Pancreas (tissue), 10 donors: Measurements from ENCODE around the gene EGFR. TPM values are rescaled to one million over a fixed set of nuclear protein-coding genes. Genes with fewer than 3 reads are reported as not detected.

ENCODE experiments used
- ATAC-seq, 4 donors: fragments of 200-7000 bp; cut with Tn5 transposase; one replicate each; pipeline versions ENCODE4 v1.8.0 to v1.9.1; 2020; ENCODE audit warnings: mild to moderate bottlenecking in 4 of 4, moderate library complexity in 4 of 4
- DNase-seq, 6 donors: peaks; one replicate each; pipeline ENCODE4 v3.0.0-alpha.2; 2020
- FAIRE-seq: peaks from 2 replicates; lab custom pipeline; 2012; peaks lifted over from hg19 to GRCh38; lab: Jason Lieb, UNC
- H3K27ac ChIP-seq, 4 donors: fragments of 200-600 bp; sonication (generic); 1 replicate in 3 of 4; 2 replicates in 1 of 4; pipeline versions ENCODE4 v1.5.0 to v1.8.0; 2020
- H3K27me3 ChIP-seq, 4 donors: fragments of 200-600 bp; one replicate each; pipeline ENCODE4 v1.8.0; 2021
- H3K36me3 ChIP-seq, 3 donors: fragments of 200-600 bp; sonication (generic) in 1 of 3; one replicate each; pipeline versions ENCODE4 v1.5.0 to v1.8.0; 2020 to 2021
- H3K4me1 ChIP-seq, 3 donors: fragments of 200-600 bp; one replicate each; pipeline ENCODE4 v1.8.0; 2021
- H3K4me3 ChIP-seq, 4 donors: fragments of 200-600 bp; sonication (generic) in 2 of 4; one replicate each; pipeline versions ENCODE4 v1.5.0 to v1.8.0; 2020 to 2021
- H3K9me3 ChIP-seq, 4 donors: fragments of 200-600 bp; one replicate each; pipeline ENCODE4 v1.8.0; 2021
- CTCF ChIP-seq, 4 donors: fragments of 200-600 bp; sonication (generic) in 3 of 4; IDR thresholded peaks; one replicate each; pipeline versions ENCODE4 v1.5.0 to v1.8.0; 2021; ENCODE audit warnings: antibody characterized with exemption in 4 of 4
- WGBS, 2 donors: extraction: QIAGEN DNeasy Blood & Tissue Kit; methylation state at CpG; one replicate each; pipeline ENCODE4 v1.1.7; 2013; 5-methylcytosine and 5-hydroxymethylcytosine counted together
- intact Hi-C, 3 donors: fragments of 100-400 bp; cut with DNase I; formaldehyde crosslinking; loops; one replicate each; pipeline versions ENCODE4 v1.11.1 to v1.14.2; 2022
- polyA plus RNA-seq, 2 donors: library from polyadenylated mRNA; stranded (reverse); fragments of 200-250 nt; gene quantifications; one replicate each; pipeline ENCODE4 v1.2.3, GENCODE V29; 2013
- total RNA-seq, 6 donors: library from RNA; stranded (reverse); fragmentation: NEBNext Ultra II Directional in 4 of 6; extraction: Animal tissue kit (Norgen Biotek cat#: 25700) in 4 of 6; gene quantifications; one replicate each; pipeline versions ENCODE4 v1.2.1 to v1.2.4, GENCODE V29; 2021 to 2023
- donor health status: healthy with polysubstance abuse.
- donor health status: DM: no; HTN: no; CAD: no; lungs with moderate emphysema.
- donor health status: DM: no; HTN: no; CAD: no.
- donor health status: control.
- donor health status: control.
- donor health status: Bipolar disorder and iron deficiency.
- donor health status: DM: yes; HTN: yes; CAD: no.
- donor health status: DM: no; HTN: no; CAD: no.
- donor health status: DM: no; HTN: no; CAD: no.
- donor health status: DM: yes; HTN: yes; CAD: no.

The EGFR gene
- total and polyA plus RNA-seq, 8 donors: 5.5 to 38.8 (median 30.3) TPM

GRCh38 chr7:55233001-55233400, 214.2 kb downstream of the EGFR start:
- no peaks in the 10 kb centered on the region for H3K9me3 ChIP-seq
- H3K4me1 ChIP-seq: no peaks in the 10 kb centered on the region
- no peak for TF ChIP-seq CTCF (IDR thresholded peaks at IDR 0.05)
- no peaks in the 10 kb centered on the region for H3K27me3 ChIP-seq
- 87 to 97% methylated on average over 7 of the region's 7 CpGs for WGBS, 2 donors
- DNase-seq: no peak
- no peak overlapping the region for H3K27ac ChIP-seq
- intact Hi-C loops: no loop called here
- H3K4me3 ChIP-seq: no peak overlapping the region
- no peak for FAIRE-seq
- no peaks in the 10 kb centered on the region for H3K36me3 ChIP-seq
- no peak for ATAC-seq

GRCh38 chr7:55234408-55234807, 215.6 kb downstream of the EGFR start:
- no peak for ATAC-seq
- DNase-seq: no peak
- Histone ChIP-seq H3K4me1 (no peaks in the 10 kb centered on the region), H3K27me3 (no peaks in the 10 kb centered on the region), H3K4me3 (no peak overlapping the region), H3K36me3 (no peaks in the 10 kb centered on the region), H3K27ac (no peak overlapping the region), H3K9me3 (no peaks in the 10 kb centered on the region)
- WGBS, 2 donors: 72 to 78% methylated on average over 11 of the region's 11 CpGs
- intact Hi-C loops: no loop called here
- no peak for TF ChIP-seq CTCF (IDR thresholded peaks at IDR 0.05)
- FAIRE-seq: no peak

- WGBS, 2 donors: 73 to 76% methylated on average over 14 of the region's 14 CpGs
- ATAC-seq: no peak
- Histone ChIP-seq H3K9me3 (no peaks in the 10 kb centered on the region), H3K27me3 (no peaks in the 10 kb centered on the region), H3K36me3 (no peaks in the 10 kb centered on the region), H3K4me3 (no peak overlapping the region), H3K4me1 (no peaks in the 10 kb centered on the region), H3K27ac (no peak overlapping the region)
- TF ChIP-seq CTCF (IDR thresholded peaks at IDR 0.05): no peak
- intact Hi-C loops: no loop called here
- FAIRE-seq: no peak
- DNase-seq: no peak
Observed at GRCh38 chr7:55235115-55235514, 216.3 kb downstream of the EGFR start.

GRCh38 chr7:55235801-55236200, 217.0 kb downstream of the EGFR start:
- FAIRE-seq (no peak), ATAC-seq (no peak), DNase-seq (no peak)
- TF ChIP-seq CTCF (IDR thresholded peaks at IDR 0.05): no peak
- no peaks in the 10 kb centered on the region for H3K4me1 ChIP-seq
- no peak overlapping the region for H3K4me3 ChIP-seq
- intact Hi-C loops: no loop called here
- 57 to 58% methylated on average over 6 of the region's 6 CpGs for WGBS, 2 donors
- no peaks in the 10 kb centered on the region for H3K27me3 ChIP-seq
- no peaks in the 10 kb centered on the region for H3K9me3 ChIP-seq
- no peak overlapping the region for H3K27ac ChIP-seq
- H3K36me3 ChIP-seq: no peaks in the 10 kb centered on the region

- DNase-seq (no peak), FAIRE-seq (no peak), ATAC-seq (no peak)
- Histone ChIP-seq H3K9me3 (no peaks in the 10 kb centered on the region), H3K27me3 (no peaks in the 10 kb centered on the region), H3K36me3 (no peaks in the 10 kb centered on the region), H3K27ac (no peak overlapping the region), H3K4me1 (no peaks in the 10 kb centered on the region), H3K4me3 (no peak overlapping the region)
- no peak for TF ChIP-seq CTCF (IDR thresholded peaks at IDR 0.05)
- intact Hi-C loops: no loop called here
- WGBS, 2 donors: 68 to 72% methylated on average over 8 of the region's 8 CpGs
Observed at GRCh38 chr7:55236476-55236875, 217.7 kb downstream of the EGFR start.
